ENCODE data around the gene SPIRE2. TPM values are rescaled to one million over a fixed set of nuclear protein-coding genes. Genes with fewer than 3 reads are reported as not detected.

Gene SPIRE2
- total and polyA plus RNA-seq, 9 of the 15 experiments (the other 6 are each of a cell fraction or from before 2014, with no cell fraction given) = 0.70 to 7.5 (median 4.6) TPM

DNA sequence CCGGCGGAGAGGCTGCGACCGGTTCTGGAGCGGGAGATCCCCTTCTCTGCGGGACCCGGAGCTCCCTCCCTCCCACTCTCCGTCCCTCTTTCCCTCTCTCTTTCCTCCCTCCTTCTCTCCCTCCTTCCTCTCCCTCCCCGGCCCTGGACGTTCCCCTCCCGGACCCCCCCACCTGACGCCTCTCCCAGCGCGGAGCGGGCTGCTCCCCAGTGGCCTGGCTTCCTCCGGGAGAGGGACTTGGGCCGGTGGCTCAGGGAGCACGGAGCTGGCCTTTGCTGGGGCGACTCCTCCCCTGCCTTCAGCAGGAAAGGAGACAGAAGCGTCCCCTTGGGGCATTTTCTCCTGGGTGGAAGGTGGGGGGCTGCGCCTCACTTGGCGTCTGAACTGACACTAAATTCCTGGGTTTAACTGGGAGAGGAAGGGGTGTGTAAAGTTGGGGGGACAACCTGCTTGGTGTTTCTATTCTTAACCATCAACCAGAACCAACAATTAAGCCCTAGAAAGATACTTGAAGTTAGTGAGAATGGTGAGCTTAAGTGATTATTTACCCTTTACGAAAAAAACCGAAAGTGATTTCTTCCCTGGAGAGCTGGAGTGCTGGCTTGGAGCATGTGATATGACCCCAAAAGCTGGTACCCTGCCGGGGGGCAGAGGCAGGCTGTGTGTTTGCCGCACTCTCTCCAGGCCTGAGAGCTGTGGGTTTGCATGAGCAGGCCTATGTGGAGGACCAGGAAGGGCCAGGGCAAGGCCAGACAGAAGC lies 775 bp downstream of the SPIRE2 start (continued):
- TF ChIP-seq, protein P1, sequence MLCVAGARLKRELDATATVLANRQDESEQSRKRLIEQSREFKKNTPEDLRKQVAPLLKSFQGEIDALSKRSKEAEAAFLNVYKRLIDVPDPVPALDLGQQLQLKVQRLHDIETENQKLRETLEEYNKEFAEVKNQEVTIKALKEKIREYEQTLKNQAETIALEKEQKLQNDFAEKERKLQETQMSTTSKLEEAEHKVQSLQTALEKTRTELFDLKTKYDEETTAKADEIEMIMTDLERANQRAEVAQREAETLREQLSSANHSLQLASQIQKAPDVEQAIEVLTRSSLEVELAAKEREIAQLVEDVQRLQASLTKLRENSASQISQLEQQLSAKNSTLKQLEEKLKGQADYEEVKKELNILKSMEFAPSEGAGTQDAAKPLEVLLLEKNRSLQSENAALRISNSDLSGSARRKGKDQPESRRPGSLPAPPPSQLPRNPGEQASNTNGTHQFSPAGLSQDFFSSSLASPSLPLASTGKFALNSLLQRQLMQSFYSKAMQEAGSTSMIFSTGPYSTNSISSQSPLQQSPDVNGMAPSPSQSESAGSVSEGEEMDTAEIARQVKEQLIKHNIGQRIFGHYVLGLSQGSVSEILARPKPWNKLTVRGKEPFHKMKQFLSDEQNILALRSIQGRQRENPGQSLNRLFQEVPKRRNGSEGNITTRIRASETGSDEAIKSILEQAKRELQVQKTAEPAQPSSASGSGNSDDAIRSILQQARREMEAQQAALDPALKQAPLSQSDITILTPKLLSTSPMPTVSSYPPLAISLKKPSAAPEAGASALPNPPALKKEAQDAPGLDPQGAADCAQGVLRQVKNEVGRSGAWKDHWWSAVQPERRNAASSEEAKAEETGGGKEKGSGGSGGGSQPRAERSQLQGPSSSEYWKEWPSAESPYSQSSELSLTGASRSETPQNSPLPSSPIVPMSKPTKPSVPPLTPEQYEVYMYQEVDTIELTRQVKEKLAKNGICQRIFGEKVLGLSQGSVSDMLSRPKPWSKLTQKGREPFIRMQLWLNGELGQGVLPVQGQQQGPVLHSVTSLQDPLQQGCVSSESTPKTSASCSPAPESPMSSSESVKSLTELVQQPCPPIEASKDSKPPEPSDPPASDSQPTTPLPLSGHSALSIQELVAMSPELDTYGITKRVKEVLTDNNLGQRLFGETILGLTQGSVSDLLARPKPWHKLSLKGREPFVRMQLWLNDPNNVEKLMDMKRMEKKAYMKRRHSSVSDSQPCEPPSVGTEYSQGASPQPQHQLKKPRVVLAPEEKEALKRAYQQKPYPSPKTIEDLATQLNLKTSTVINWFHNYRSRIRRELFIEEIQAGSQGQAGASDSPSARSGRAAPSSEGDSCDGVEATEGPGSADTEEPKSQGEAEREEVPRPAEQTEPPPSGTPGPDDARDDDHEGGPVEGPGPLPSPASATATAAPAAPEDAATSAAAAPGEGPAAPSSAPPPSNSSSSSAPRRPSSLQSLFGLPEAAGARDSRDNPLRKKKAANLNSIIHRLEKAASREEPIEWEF (CRISPR knock-in tag; IDR thresholded peaks at IDR 0.05) = no peak
- 0 out of 2 replicates have a peak, but pooled peaks have one; percentile 54 for TF ChIP-seq MIER1 (IDR thresholded peaks at IDR 0.05; ENCODE audit: low read depth)
- TF ChIP-seq ZNF263 (CRISPR knock-in tag; IDR thresholded peaks at IDR 0.05; ENCODE audit: borderline replicate concordance) = peak; percentile 93
- TF ChIP-seq HDAC6 (IDR thresholded peaks at IDR 0.05; ENCODE audit: low read depth, low read length) = no peak
- TF ChIP-seq, protein P2, sequence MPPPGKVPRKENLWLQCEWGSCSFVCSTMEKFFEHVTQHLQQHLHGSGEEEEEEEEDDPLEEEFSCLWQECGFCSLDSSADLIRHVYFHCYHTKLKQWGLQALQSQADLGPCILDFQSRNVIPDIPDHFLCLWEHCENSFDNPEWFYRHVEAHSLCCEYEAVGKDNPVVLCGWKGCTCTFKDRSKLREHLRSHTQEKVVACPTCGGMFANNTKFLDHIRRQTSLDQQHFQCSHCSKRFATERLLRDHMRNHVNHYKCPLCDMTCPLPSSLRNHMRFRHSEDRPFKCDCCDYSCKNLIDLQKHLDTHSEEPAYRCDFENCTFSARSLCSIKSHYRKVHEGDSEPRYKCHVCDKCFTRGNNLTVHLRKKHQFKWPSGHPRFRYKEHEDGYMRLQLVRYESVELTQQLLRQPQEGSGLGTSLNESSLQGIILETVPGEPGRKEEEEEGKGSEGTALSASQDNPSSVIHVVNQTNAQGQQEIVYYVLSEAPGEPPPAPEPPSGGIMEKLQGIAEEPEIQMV (tag; conservative IDR thresholded peaks at IDR 0.05; ENCODE audit: low read depth) = no peak
- TF ChIP-seq, protein P3, sequence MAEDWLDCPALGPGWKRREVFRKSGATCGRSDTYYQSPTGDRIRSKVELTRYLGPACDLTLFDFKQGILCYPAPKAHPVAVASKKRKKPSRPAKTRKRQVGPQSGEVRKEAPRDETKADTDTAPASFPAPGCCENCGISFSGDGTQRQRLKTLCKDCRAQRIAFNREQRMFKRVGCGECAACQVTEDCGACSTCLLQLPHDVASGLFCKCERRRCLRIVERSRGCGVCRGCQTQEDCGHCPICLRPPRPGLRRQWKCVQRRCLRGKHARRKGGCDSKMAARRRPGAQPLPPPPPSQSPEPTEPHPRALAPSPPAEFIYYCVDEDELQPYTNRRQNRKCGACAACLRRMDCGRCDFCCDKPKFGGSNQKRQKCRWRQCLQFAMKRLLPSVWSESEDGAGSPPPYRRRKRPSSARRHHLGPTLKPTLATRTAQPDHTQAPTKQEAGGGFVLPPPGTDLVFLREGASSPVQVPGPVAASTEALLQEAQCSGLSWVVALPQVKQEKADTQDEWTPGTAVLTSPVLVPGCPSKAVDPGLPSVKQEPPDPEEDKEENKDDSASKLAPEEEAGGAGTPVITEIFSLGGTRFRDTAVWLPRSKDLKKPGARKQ (CRISPR knock-in tag; IDR thresholded peaks at IDR 0.05) = no peak
- TF ChIP-seq DPF2 (IDR thresholded peaks at IDR 0.05) = no peak
- no peak for TF ChIP-seq ZNF431 (CRISPR knock-in tag; IDR thresholded peaks at IDR 0.05)
- TF ChIP-seq, protein P4, sequence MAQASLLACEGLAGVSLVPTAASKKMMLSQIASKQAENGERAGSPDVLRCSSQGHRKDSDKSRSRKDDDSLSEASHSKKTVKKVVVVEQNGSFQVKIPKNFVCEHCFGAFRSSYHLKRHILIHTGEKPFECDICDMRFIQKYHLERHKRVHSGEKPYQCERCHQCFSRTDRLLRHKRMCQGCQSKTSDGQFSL (CRISPR knock-in tag; IDR thresholded peaks at IDR 0.05) = peak; percentile 61; the same call in 1 of the 2 replicates
- TF ChIP-seq, protein P4 (tag; IDR thresholded peaks at IDR 0.05) = no peak; a peak in 1 of 4 replicates
- no peak for TF ChIP-seq ILF3 (IDR thresholded peaks at IDR 0.05; ENCODE audit: borderline replicate concordance)
- TF ChIP-seq PHF20 (IDR thresholded peaks at IDR 0.05; ENCODE audit: partially characterized antibody) = no peak
- no peak for TF ChIP-seq SREBF2 (CRISPR knock-in tag; IDR thresholded peaks at IDR 0.05)

Data from K562 (cell line).